Sigmoid colon (tissue), 7 donors: Measurements from ENCODE around the gene PGLYRP1. TPM values are rescaled to one million over a fixed set of nuclear protein-coding genes. Genes with fewer than 3 reads are reported as not detected.

Experiments
- DNase-seq: peaks from one replicate; pipeline ENCODE4 v3.0.0-alpha.2; 2019
- H3K27ac ChIP-seq, 4 donors: fragments of 200-600 bp; sonication (generic); one replicate each; pipeline ENCODE4 v1.5.1; 2016 to 2019; ENCODE audit warnings: mild to moderate bottlenecking in 1 of 4
- H3K27me3 ChIP-seq, 3 donors: fragments of 200-600 bp; sonication (generic); one replicate each; pipeline ENCODE4 v1.5.1; 2019; ENCODE audit warnings: mild to moderate bottlenecking in 1 of 3
- H3K36me3 ChIP-seq, 4 donors: fragments of 200-600 bp; sonication (generic); one replicate each; pipeline ENCODE4 v1.5.1; 2016 to 2019
- H3K4me1 ChIP-seq, 4 donors: fragments of 200-600 bp; sonication (generic); one replicate each; pipeline ENCODE4 v1.5.1; 2017 to 2019
- H3K4me3 ChIP-seq, 4 donors: fragments of 200-600 bp; sonication (generic); one replicate each; pipeline ENCODE4 v1.5.1; 2017 to 2019; ENCODE audit warnings: mild to moderate bottlenecking in 2 of 4, moderate library complexity in 1 of 4
- H3K9me3 ChIP-seq, 4 donors: fragments of 200-600 bp in 3 of 4; sonication (generic) in 3 of 4; one replicate each; pipeline versions ENCODE4 v1.5.1 to v1.6.1; 2013 to 2019
- EP300 ChIP-seq, 4 donors: sonication (generic); formaldehyde crosslinking; IDR thresholded peaks; one replicate each; pipeline ENCODE4 v1.6.1; 2017; ENCODE audit warnings: antibody characterized with exemption in 4 of 4
- POLR2A ChIP-seq, 2 donors: fragments of 450-650 bp; IDR thresholded peaks; one replicate each; pipeline ENCODE4 v1.6.1; 2016; ENCODE audit warnings: antibody characterized with exemption in 2 of 2, mild to moderate bottlenecking in 2 of 2, moderate library complexity in 2 of 2
- POLR2AphosphoS5 ChIP-seq, 4 donors: sonication (generic); formaldehyde crosslinking; IDR thresholded peaks; one replicate each; pipeline ENCODE4 v1.6.1; 2017; ENCODE audit warnings: antibody characterized with exemption in 4 of 4
- WGBS, 2 donors: extraction: QIAGEN DNeasy Blood & Tissue Kit; methylation state at CpG; one replicate each; pipeline ENCODE4 v1.1.7; 2013; 5-methylcytosine and 5-hydroxymethylcytosine counted together
- intact Hi-C: fragments of 100-400 bp; cut with DNase I; formaldehyde crosslinking; loops from one replicate; pipeline ENCODE4 v1.15.1; 2023
- polyA plus RNA-seq, 3 donors: library from polyadenylated mRNA; stranded (reverse); fragments of 200-250 nt; gene quantifications; one replicate each; pipeline ENCODE4 v1.2.3, GENCODE V29; 2013
- total RNA-seq, 4 donors: library from RNA; depleted of rRNA; stranded (reverse); fragments of >200 nt; gene quantifications; one replicate each; pipeline ENCODE4 v1.1.0, GENCODE V29; 2016
- TF ChIP-seq, protein P1 (sequence below), 4 experiments: fragments of 450-650 bp in 3 of 4; fragments of 200-600 bp in 1 of 4; IDR thresholded peaks; one replicate each; pipeline ENCODE4 v1.5.1; 2016 to 2019; ENCODE audit warnings: antibody characterized with exemption in 4 of 4, mild to moderate bottlenecking in 3 of 4, moderate library complexity in 2 of 4
- donor health status: healthy with polysubstance abuse.
- donor health status: Bipolar disorder and iron deficiency.
- donor health status: healthy.

The PGLYRP1 gene
- total and polyA plus RNA-seq, 7 donors, result 0.12 TPM; not detected in 6

- H3K4me1 ChIP-seq, result peaks cover 0 to 26% (median 22%) of the 10 kb centered on the region in 4 donors
- H3K4me3 ChIP-seq, result peak overlapping the region; percentile 39 to 62 (median 62)
- DNase-seq, result peak; percentile 87
- no peaks in the 10 kb centered on the region for H3K36me3 ChIP-seq
- WGBS, 2 donors, result 1% methylated on average over 48 of the region's 48 CpGs
- TF ChIP-seq, protein P1, sequence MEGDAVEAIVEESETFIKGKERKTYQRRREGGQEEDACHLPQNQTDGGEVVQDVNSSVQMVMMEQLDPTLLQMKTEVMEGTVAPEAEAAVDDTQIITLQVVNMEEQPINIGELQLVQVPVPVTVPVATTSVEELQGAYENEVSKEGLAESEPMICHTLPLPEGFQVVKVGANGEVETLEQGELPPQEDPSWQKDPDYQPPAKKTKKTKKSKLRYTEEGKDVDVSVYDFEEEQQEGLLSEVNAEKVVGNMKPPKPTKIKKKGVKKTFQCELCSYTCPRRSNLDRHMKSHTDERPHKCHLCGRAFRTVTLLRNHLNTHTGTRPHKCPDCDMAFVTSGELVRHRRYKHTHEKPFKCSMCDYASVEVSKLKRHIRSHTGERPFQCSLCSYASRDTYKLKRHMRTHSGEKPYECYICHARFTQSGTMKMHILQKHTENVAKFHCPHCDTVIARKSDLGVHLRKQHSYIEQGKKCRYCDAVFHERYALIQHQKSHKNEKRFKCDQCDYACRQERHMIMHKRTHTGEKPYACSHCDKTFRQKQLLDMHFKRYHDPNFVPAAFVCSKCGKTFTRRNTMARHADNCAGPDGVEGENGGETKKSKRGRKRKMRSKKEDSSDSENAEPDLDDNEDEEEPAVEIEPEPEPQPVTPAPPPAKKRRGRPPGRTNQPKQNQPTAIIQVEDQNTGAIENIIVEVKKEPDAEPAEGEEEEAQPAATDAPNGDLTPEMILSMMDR (IDR thresholded peaks at IDR 0.05), result peak in 2 of 4 experiments; percentile 45 to 83
- no peak for TF ChIP-seq POLR2A (IDR thresholded peaks at IDR 0.05)
- no peak overlapping the region for H3K27ac ChIP-seq
- H3K27me3 ChIP-seq, result peaks cover 23 to 52% (median 49%) of the 10 kb centered on the region in 3 donors
- intact Hi-C loops, result loop anchor here (5.0 kb wide), 1 partner anchor 154 kb away; the partner anchor contains the start of genes FOXA3 and SYMPK
- H3K9me3 ChIP-seq, result no peaks in the 10 kb centered on the region
These were observed 6.3 kb downstream of the PGLYRP1 start for GRCh38 chr19:46016426-46017094.

GRCh38 chr19:46015687-46016425, 7.0 kb downstream of the PGLYRP1 start:
- intact Hi-C loops, result loop anchor here (5.0 kb wide), 1 partner anchor 154 kb away; the partner anchor contains the start of genes FOXA3 and SYMPK
- Histone ChIP-seq H3K4me1 (peaks cover 0 to 26% (median 22%) of the 10 kb centered on the region in 4 donors), H3K9me3 (no peaks in the 10 kb centered on the region), H3K36me3 (peaks cover 0 to 3% (median 0%) of the 10 kb centered on the region in 4 donors), H3K4me3 (peak overlapping the region; percentile 39 to 62 (median 62)), H3K27me3 (peaks cover 23 to 56% (median 49%) of the 10 kb centered on the region in 3 donors), H3K27ac (no peak overlapping the region)
- DNase-seq, result no peak
- WGBS, 2 donors, result 2 to 3% methylated on average over 63 of the region's 63 CpGs
- no peak for TF ChIP-seq EP300 (IDR thresholded peaks at IDR 0.05)
- TF ChIP-seq, protein P1 (IDR thresholded peaks at IDR 0.05), result no peak
- TF ChIP-seq POLR2A (IDR thresholded peaks at IDR 0.05), result no peak
- no peak for TF ChIP-seq POLR2AphosphoS5 (IDR thresholded peaks at IDR 0.05)

DNA sequence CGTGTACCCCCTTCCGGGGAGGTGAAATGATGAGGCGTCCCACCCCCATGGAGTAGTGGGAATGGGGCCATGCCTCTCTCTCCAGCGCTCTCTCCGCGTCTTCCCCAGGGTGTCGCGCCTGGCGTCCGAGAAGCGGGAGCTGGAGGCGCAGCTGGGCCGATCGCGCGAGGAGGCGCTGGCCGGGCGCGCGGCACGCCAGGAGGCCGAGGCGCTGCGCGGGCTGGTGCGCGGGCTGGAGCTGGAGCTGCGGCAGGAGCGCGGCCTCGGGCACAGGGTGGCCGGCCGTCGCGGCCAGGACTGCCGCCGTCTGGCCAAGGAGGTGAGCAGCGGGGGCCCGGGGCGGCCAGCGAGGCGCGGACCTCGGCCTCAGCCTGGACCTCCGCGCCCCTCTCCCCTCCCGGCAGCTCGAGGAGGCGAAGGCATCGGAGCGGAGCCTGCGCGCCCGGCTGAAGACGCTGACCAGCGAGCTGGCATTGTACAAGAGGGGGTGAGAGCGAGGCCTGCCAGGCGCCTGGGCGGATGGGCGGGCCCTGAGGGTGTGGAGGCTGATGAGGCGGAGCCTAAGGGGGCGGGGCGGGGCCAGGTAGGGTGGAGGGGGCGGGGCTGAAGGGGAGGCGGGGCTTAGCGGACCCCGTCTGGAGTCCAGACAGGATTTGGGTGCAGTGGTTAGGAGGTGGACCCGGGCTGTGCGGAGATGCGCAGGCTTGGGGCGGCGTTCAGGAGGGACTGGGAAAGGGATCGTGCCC, 7.7 kb downstream of the PGLYRP1 start:
- 5 to 7% methylated on average over 74 of the region's 74 CpGs for WGBS, 2 donors
- Histone ChIP-seq H3K4me1 (peaks cover 0 to 26% (median 22%) of the 10 kb centered on the region in 4 donors), H3K4me3 (peak overlapping the region in 2 of 4 donors; percentile 61 to 62), H3K27ac (no peak overlapping the region), H3K27me3 (peaks cover 23 to 56% (median 49%) of the 10 kb centered on the region in 3 donors), H3K9me3 (no peaks in the 10 kb centered on the region), H3K36me3 (peaks cover 0 to 8% (median 0%) of the 10 kb centered on the region in 4 donors)
- no peak for DNase-seq
- intact Hi-C loops, result loop anchor here (5.0 kb wide), 1 partner anchor 153 kb away; the partner anchor contains the start of genes FOXA3 and SYMPK
- TF ChIP-seq POLR2AphosphoS5 (IDR thresholded peaks at IDR 0.05), result peak in 1 of 4 donors; percentile 13
- TF ChIP-seq, protein P1 (IDR thresholded peaks at IDR 0.05), result no peak
- TF ChIP-seq POLR2A (IDR thresholded peaks at IDR 0.05), result no peak
- no peak for TF ChIP-seq EP300 (IDR thresholded peaks at IDR 0.05)

DNA sequence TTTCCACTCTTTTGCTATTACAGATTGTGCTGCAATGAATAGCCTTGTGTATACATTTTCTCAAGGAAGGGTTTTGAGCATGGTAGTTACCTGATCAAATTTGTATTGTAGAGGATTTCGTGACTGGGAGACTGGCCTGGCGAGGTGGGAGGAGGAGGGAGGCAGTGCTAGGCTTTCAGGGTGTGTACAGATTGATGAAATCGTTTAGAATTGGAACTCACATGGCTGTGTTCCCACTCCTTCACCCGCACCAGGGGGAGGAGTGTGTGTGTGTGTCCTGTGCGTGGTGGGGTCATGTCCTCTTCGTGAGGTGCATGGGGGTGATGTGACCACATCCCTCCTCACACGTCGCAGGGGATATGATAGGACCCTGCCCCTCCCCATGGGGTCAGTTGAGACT, 8.3 kb downstream of the PGLYRP1 start:
- peaks cover 23 to 56% (median 49%) of the 10 kb centered on the region in 3 donors for H3K27me3 ChIP-seq
- intact Hi-C loops, result no loop called here
- peaks cover 0 to 26% (median 22%) of the 10 kb centered on the region in 4 donors for H3K4me1 ChIP-seq
- 15 to 44% methylated on average over 8 of the region's 8 CpGs for WGBS, 2 donors
- H3K9me3 ChIP-seq, result no peaks in the 10 kb centered on the region
- peaks cover 0 to 8% (median 0%) of the 10 kb centered on the region in 4 donors for H3K36me3 ChIP-seq
- TF ChIP-seq, protein P1 (IDR thresholded peaks at IDR 0.05), result no peak
- TF ChIP-seq EP300 (IDR thresholded peaks at IDR 0.05), result no peak
- no peak for TF ChIP-seq POLR2AphosphoS5 (IDR thresholded peaks at IDR 0.05)
- TF ChIP-seq POLR2A (IDR thresholded peaks at IDR 0.05), result no peak
- no peak for DNase-seq
- H3K27ac ChIP-seq, result no peak overlapping the region
- peak overlapping the region in 1 of 4 donors; percentile 62 for H3K4me3 ChIP-seq
